Mesendoderm (in vitro differentiated cells): ENCODE data around the gene CCDC85A.

ENCODE experiments used
- DNase-seq: peaks from one replicate; pipeline ENCODE4 v3.0.0; 2013
- H2AK5ac ChIP-seq: 2 replicates; pipeline ENCODE4 v1.6.1; 2013; ENCODE audit warnings: low read length, inconsistent platforms
- H2BK120ac ChIP-seq: 2 replicates; pipeline ENCODE4 v1.6.1; 2013; ENCODE audit warnings: low read depth, mild to moderate bottlenecking, low read length, moderate library complexity, mixed read lengths
- H2BK15ac ChIP-seq: replicated peaks from 2 replicates; pipeline ENCODE4 v1.6.1; 2013; ENCODE audit warnings: low read depth, mild to moderate bottlenecking, moderate library complexity
- H2BK5ac ChIP-seq: 2 replicates; pipeline ENCODE4 v1.6.1; 2013; ENCODE audit warnings: low read length, inconsistent platforms
- H3K18ac ChIP-seq: 2 replicates; pipeline ENCODE4 v1.6.1; 2013; ENCODE audit warnings: mild to moderate bottlenecking, low read length, mixed read lengths
- H3K23ac ChIP-seq: one replicate; pipeline ENCODE4 v1.6.1; 2013; ENCODE audit warnings: low read length
- H3K27ac ChIP-seq: 2 replicates; pipeline ENCODE4 v1.5.1; 2013; ENCODE audit warnings: low read depth, mild to moderate bottlenecking, inconsistent platforms, low read length, moderate library complexity
- H3K27me3 ChIP-seq: 2 replicates; pipeline ENCODE4 v1.6.1; 2013; ENCODE audit warnings: low read length, control low read depth, mild to moderate bottlenecking, inconsistent platforms; ENCODE audit not compliant: insufficient read depth, poor library complexity
- H3K36me3 ChIP-seq: 2 replicates; pipeline ENCODE4 v1.6.1; 2013; ENCODE audit warnings: low read length, inconsistent platforms; ENCODE audit not compliant: control insufficient read depth, insufficient read depth
- H3K4ac ChIP-seq: one replicate; pipeline ENCODE4 v1.6.1; 2013; ENCODE audit warnings: low read depth, mild to moderate bottlenecking, low read length, moderate library complexity
- H3K4me1 ChIP-seq: 2 replicates; pipeline ENCODE4 v1.6.1; 2013; ENCODE audit warnings: low read depth, low read length, inconsistent platforms; ENCODE audit not compliant: control insufficient read depth
- H3K4me2 ChIP-seq: 2 replicates; pipeline ENCODE4 v1.6.1; 2013; ENCODE audit warnings: low read length
- H3K4me3 ChIP-seq: 2 replicates; pipeline ENCODE4 v1.5.1; 2013; ENCODE audit warnings: mild to moderate bottlenecking, low read length
- H3K56ac ChIP-seq: one replicate; pipeline ENCODE4 v1.6.1; 2013; ENCODE audit warnings: low read length
- H3K79me1 ChIP-seq: 2 replicates; pipeline ENCODE4 v1.6.1; 2013; ENCODE audit warnings: low read length, inconsistent platforms
- H3K79me2 ChIP-seq: 2 replicates; pipeline ENCODE4 v1.6.1; 2013; ENCODE audit warnings: mild to moderate bottlenecking, low read length; ENCODE audit not compliant: control insufficient read depth, insufficient read depth
- H3K9ac ChIP-seq: 2 replicates; pipeline ENCODE4 v1.6.1; 2013; ENCODE audit warnings: low read length, inconsistent platforms
- H4K5ac ChIP-seq: one replicate; pipeline ENCODE4 v1.6.1; 2013; ENCODE audit warnings: low read length
- H4K8ac ChIP-seq: one replicate; pipeline ENCODE4 v1.6.1; 2013; ENCODE audit warnings: low read depth, mild to moderate bottlenecking, control low read depth, low read length, moderate library complexity
- WGBS: extraction: QIAGEN DNeasy Blood & Tissue Kit; methylation state at CpG from one replicate; pipeline ENCODE4 v1.1.7; 2013; ENCODE audit warnings: low lambda C conversion rate, missing lambda C conversion rate; ENCODE audit not compliant: insufficient coverage; ENCODE audit errors: extremely low coverage; 5-methylcytosine and 5-hydroxymethylcytosine counted together

Gene CCDC85A

DNA sequence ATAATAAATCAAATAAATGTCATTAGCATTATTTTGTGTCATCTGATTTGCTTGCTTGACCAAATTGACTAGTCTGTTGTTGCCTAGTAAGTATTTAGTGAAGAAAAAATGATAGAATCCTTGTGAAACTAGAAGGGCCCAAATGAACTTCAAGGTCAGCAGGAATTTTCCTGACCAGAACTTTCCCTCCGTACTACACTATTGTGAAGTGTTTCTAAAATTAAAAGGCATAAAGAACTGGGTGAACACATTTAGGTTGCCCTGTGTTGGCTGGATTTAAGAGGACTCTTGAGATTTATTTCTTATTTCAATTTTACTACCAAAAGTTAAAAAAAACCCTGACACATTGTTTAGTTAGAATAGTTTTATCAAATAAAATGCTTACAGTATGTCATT lies 142.6 kb downstream of the CCDC85A start:
- Histone ChIP-seq H2AK5ac (no peak overlapping the region), H3K9ac (no peak overlapping the region), H3K4ac (no peak overlapping the region), H3K56ac (no peak overlapping the region), H3K18ac (no peak overlapping the region), H3K4me1 (no peaks in the 10 kb centered on the region), H2BK5ac (no peak overlapping the region), H3K27me3 (no peaks in the 10 kb centered on the region), H2BK120ac (no peak overlapping the region), H3K79me1 (no peaks in the 10 kb centered on the region), H3K79me2 (no peaks in the 10 kb centered on the region), H3K36me3 (no peaks in the 10 kb centered on the region), H2BK15ac (no peak overlapping the region), H4K8ac (no peak overlapping the region), H3K23ac (no peak overlapping the region), H4K5ac (no peak overlapping the region), H3K27ac (no peak overlapping the region), H3K4me2 (no peak overlapping the region), H3K4me3 (no peak overlapping the region)
- WGBS, result no CpG with 5 or more reads among the region's 1 CpG
- DNase-seq, result no peak

GRCh38 chr2:56331810-56332209 lies 148.0 kb downstream of the CCDC85A start:
- no peaks in the 10 kb centered on the region for H3K79me2 ChIP-seq
- no peak overlapping the region for H2BK15ac ChIP-seq
- WGBS, result no CpG with 5 or more reads among the region's 7 CpGs
- H4K8ac ChIP-seq, result no peak overlapping the region
- no peak overlapping the region for H3K27ac ChIP-seq
- no peaks in the 10 kb centered on the region for H3K27me3 ChIP-seq
- no peak overlapping the region for H3K18ac ChIP-seq
- no peak for DNase-seq
- no peak overlapping the region for H2BK5ac ChIP-seq
- no peak overlapping the region for H3K4me3 ChIP-seq
- H4K5ac ChIP-seq, result no peak overlapping the region
- no peaks in the 10 kb centered on the region for H3K79me1 ChIP-seq
- no peaks in the 10 kb centered on the region for H3K36me3 ChIP-seq
- H3K4ac ChIP-seq, result no peak overlapping the region
- H3K4me1 ChIP-seq, result no peaks in the 10 kb centered on the region
- no peak overlapping the region for H2AK5ac ChIP-seq
- H2BK120ac ChIP-seq, result no peak overlapping the region
- no peak overlapping the region for H3K23ac ChIP-seq
- H3K56ac ChIP-seq, result no peak overlapping the region
- no peak overlapping the region for H3K4me2 ChIP-seq
- H3K9ac ChIP-seq, result no peak overlapping the region

GRCh38 chr2:56333812-56334485 lies 150.2 kb downstream of the CCDC85A start:
- Histone ChIP-seq H3K4me2 (no peak overlapping the region), H3K79me1 (no peaks in the 10 kb centered on the region), H3K4me3 (no peak overlapping the region), H3K27me3 (no peaks in the 10 kb centered on the region), H4K5ac (no peak overlapping the region), H3K79me2 (no peaks in the 10 kb centered on the region), H2AK5ac (no peak overlapping the region), H3K56ac (no peak overlapping the region), H3K36me3 (no peaks in the 10 kb centered on the region), H4K8ac (no peak overlapping the region), H3K18ac (no peak overlapping the region), H2BK15ac (no peak overlapping the region), H3K4ac (no peak overlapping the region), H3K9ac (no peak overlapping the region), H3K27ac (no peak overlapping the region), H2BK120ac (no peak overlapping the region), H3K23ac (no peak overlapping the region), H3K4me1 (no peaks in the 10 kb centered on the region), H2BK5ac (no peak overlapping the region)
- WGBS, result no CpG with 5 or more reads among the region's 2 CpGs
- DNase-seq, result no peak

DNA sequence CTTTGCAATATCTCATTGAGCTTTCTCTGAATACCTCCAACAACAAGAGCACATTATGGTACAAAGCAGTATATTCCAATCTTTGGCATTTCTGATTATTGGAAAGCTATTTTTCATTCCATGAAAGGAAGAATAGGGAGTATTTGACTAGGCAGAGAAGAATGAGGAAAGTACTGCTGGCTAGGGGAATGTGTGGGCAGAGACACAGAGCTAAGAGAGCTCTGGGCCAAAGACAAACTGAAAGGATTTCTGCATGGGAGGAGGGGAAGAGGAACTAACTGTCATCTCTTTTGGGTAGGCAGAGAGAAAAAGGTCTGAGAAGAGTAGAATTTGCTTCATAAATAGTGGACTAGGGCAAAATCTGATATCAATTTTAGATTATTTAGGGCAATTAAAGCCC lies 150.8 kb downstream of the CCDC85A start:
- no peak overlapping the region for H3K4ac ChIP-seq
- H3K18ac ChIP-seq, result no peak overlapping the region
- H3K79me1 ChIP-seq, result no peaks in the 10 kb centered on the region
- H3K4me3 ChIP-seq, result no peak overlapping the region
- no peak overlapping the region for H3K23ac ChIP-seq
- no peak overlapping the region for H4K5ac ChIP-seq
- H3K9ac ChIP-seq, result no peak overlapping the region
- no peak overlapping the region for H2AK5ac ChIP-seq
- no peak overlapping the region for H3K56ac ChIP-seq
- no peak overlapping the region for H4K8ac ChIP-seq
- H3K4me1 ChIP-seq, result no peaks in the 10 kb centered on the region
- H2BK15ac ChIP-seq, result no peak overlapping the region
- no peak overlapping the region for H2BK5ac ChIP-seq
- DNase-seq, result no peak
- H3K27ac ChIP-seq, result no peak overlapping the region
- no peaks in the 10 kb centered on the region for H3K36me3 ChIP-seq
- H2BK120ac ChIP-seq, result no peak overlapping the region
- no peaks in the 10 kb centered on the region for H3K27me3 ChIP-seq
- H3K79me2 ChIP-seq, result no peaks in the 10 kb centered on the region
- H3K4me2 ChIP-seq, result no peak overlapping the region

GRCh38 chr2:56335101-56335500 lies 151.3 kb downstream of the CCDC85A start:
- WGBS, result no CpG with 5 or more reads among the region's 3 CpGs
- Histone ChIP-seq H3K56ac (no peak overlapping the region), H3K4me3 (no peak overlapping the region), H3K79me2 (no peaks in the 10 kb centered on the region), H4K5ac (no peak overlapping the region), H3K27me3 (no peaks in the 10 kb centered on the region), H3K4me2 (no peak overlapping the region), H2BK120ac (no peak overlapping the region), H3K36me3 (no peaks in the 10 kb centered on the region), H3K23ac (no peak overlapping the region), H2AK5ac (no peak overlapping the region), H2BK5ac (no peak overlapping the region), H3K79me1 (no peaks in the 10 kb centered on the region), H3K9ac (no peak overlapping the region), H3K4ac (no peak overlapping the region), H2BK15ac (no peak overlapping the region), H4K8ac (no peak overlapping the region), H3K18ac (no peak overlapping the region), H3K4me1 (no peaks in the 10 kb centered on the region), H3K27ac (no peak overlapping the region)
- DNase-seq, result no peak

DNA sequence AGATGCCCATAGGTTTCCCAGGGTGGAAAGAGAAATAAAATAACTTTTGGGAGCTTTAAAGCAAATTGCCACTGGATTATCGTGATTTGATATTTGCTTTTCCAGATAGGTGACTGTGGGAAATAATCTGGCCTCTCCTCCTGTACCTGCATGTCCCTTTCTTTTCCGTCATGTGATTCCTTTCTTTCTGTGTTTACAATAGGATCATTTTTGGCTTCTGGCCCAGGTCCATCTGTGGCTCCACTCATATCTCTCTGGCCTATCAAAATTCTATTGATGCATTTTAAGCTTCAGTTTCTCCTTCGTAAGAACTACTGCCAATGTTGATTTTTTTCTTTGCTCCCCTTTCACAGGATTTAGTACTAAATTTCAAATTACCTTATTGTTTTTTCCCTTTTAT lies 153.6 kb downstream of the CCDC85A start:
- no peaks in the 10 kb centered on the region for H3K4me1 ChIP-seq
- no peak overlapping the region for H3K23ac ChIP-seq
- H3K27me3 ChIP-seq, result no peaks in the 10 kb centered on the region
- WGBS, result no CpG with 5 or more reads among the region's 3 CpGs
- no peak overlapping the region for H3K4me2 ChIP-seq
- no peaks in the 10 kb centered on the region for H3K79me1 ChIP-seq
- H2BK15ac ChIP-seq, result no peak overlapping the region
- no peak overlapping the region for H3K4me3 ChIP-seq
- H2AK5ac ChIP-seq, result no peak overlapping the region
- no peak overlapping the region for H2BK120ac ChIP-seq
- H3K27ac ChIP-seq, result no peak overlapping the region
- H4K8ac ChIP-seq, result no peak overlapping the region
- no peak overlapping the region for H4K5ac ChIP-seq
- no peaks in the 10 kb centered on the region for H3K79me2 ChIP-seq
- H3K56ac ChIP-seq, result no peak overlapping the region
- H3K9ac ChIP-seq, result no peak overlapping the region
- no peak overlapping the region for H3K18ac ChIP-seq
- H3K4ac ChIP-seq, result no peak overlapping the region
- no peaks in the 10 kb centered on the region for H3K36me3 ChIP-seq
- no peak overlapping the region for H2BK5ac ChIP-seq
- DNase-seq, result no peak
